ENCODE data around the gene ZIM2.
"Not testable (repeated sequence)": the region's sequence is repeated elsewhere in the genome, so short reads cannot be mapped to it uniquely, and the experiment has no call there.

The ZIM2 gene

DNA sequence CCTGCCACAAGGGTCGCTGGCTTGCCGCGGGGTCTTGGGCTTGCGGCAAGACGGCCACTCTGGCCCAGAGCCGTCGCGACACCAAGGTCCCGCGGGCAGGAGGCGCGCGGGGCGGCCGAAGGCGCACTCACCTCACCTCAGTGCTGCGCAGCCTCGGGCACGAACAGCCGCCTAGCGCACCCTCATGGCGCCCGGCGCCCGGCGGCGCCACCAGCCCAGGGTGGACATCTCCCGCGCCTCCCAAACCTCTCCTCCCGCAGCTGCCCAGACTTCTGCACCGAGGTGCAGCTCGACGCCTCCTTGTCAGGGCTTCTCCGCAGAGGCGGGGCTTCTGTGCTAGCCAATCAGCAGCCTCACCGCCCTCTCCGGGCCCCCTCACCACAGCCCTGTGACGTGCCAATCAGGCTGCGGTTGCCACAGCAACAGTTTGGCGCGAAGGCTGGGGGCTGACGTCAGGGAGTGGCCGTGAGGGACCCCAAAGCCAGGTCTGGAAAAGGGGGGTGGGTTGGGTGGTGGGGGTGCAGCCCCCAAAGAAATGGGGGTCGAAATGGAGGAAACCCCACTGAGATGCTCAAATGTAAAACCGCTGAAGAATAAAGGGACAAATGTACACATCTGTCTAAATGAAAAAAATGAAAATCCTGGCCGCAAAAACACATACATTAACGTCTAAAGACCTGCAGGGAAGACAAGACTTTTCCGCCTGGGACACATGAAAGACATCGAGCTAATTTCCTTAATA is at the start of gene ZIM2, which contains the start of gene PEG3:
Gene ZIM2, minus strand, starts transcription at position 276 of the 742 bp plus-strand sequence. CDS start 16,449 bp downstream, outside the sequence.
Gene PEG3, minus strand, starts transcription at position 276 of the 742 bp plus-strand sequence. CDS start 16,071 bp downstream, outside the sequence.
- no peak for DNase-seq (ENCODE audit: low read depth)

GRCh38 chr19:56885173-56885985 is 44.9 kb upstream of the ZIM2 start:
- DNase-seq (ENCODE audit: low read depth) = no peak

DNA sequence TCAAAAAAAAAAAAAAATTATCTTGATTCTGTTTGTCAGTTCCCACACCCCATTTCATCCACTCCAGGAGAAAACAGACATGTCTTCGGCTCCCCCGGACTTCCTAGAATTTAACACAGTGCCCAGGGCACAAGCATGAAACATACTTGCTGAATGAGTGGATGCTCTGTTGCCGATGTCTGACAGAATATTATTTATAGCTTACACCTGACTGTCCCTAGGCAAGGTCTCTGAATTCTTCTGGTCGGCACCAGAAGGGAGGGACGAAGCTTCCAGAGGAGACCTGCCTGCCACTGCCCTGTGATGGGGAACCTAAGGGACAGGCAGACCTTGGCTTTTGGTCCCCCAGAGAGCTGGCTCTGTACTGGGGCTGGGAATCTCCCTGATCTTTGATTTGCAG is 43.9 kb upstream of the ZIM2 start:
- DNase-seq (ENCODE audit: low read depth) = no peak

DNA sequence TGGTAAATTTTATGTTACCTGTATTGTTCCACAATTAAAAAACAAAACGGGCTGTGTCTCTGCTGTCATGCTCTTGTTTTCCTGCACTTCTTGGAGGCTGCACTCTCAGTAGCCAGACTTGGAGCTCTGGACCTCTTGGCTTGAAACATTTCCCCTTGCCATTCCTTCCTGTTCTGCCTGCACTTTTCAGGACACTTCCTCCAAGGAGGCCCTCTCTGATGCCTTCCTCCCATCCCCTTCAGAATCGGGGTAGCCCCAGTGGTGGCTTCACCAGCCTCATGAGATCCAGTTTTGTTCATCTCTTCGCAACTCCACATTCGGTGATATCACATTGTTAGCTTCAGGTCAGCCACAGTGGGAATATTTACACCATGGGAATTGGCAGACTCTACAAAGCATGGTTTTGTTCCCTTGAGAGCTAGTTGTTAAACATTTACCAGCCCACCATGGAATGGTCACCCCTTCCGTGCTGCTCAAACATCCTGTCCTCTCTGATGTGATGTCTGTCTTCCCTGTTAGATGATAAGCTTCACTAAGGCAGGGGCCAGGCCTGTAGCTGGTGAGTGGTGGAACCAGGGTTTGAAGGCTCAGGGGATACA is 40.2 kb upstream of the ZIM2 start:
- DNase-seq (ENCODE audit: low read depth) = no peak

GRCh38 chr19:56877069-56877715 is 36.7 kb upstream of the ZIM2 start:
- no peak for DNase-seq (ENCODE audit: low read depth)

DNA sequence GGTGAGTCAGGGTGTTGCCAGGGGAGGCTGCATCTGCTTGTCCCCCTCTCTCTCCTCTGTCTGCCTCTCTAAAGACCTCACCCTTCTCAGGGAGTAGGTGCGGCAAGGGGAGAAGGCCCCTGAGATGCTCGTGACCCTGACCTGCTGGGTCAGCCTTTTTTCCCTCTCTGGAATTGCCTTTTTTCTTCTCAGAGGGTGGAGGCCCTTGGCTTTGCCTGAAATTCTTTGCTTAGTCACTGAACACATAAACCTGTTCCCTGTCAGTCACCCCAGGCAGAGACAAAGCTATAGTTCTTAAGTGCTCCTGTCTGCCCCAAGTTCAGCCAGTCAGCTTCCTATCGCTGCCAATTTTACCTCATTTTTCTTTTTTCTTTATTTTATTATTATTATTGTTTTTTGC is 35.2 kb upstream of the ZIM2 start:
- DNase-seq (ENCODE audit: low read depth) = no peak

GRCh38 chr19:56874530-56874929 is 34.0 kb upstream of the ZIM2 start:
- DNase-seq (ENCODE audit: low read depth) = no peak

GRCh38 chr19:56873493-56873892 is 33.0 kb upstream of the ZIM2 start:
- DNase-seq (ENCODE audit: low read depth) = no peak

- DNase-seq (ENCODE audit: low read depth) = no peak
Observed at GRCh38 chr19:56869886-56870285, 29.4 kb upstream of the ZIM2 start.

DNA sequence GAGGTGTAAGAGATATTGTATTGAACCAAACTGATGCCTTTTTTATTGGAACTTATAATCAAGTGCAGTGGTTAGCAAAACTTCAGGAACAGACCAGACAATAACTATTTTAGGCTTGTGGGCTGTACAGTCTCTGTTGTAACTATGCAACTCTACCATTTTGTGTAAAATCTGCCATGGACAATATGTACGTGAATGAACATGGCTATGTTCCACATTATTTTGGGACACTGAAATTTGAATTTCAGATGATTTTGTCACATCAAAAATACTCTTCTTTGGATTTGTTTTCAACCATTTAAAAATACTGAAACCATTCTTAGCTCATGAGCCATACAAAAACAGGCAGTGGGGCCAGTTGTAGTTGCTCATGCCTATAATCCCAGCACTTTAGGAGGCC is 27.9 kb upstream of the ZIM2 start:
- DNase-seq (ENCODE audit: low read depth) = no peak

DNA sequence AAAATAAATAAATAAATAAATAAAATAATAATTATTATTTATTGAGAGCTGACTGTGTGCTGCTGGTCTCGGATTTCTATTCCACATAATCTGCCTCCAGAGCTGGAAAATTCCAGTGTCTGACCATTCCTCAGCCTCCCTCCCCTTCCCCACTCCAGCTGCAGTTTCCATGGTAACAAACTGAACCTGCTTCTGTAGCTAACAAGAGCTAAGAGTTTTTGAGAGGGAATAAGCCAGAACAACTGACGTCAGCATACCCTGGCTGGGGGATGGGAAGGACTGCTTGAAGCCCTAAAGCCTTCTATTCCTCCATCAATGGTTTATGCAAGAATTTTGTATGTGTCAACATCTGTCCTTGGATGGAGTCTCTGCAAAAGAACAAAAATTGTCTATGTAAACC is 26.0 kb upstream of the ZIM2 start:
- no peak for DNase-seq (ENCODE audit: low read depth)

DNA sequence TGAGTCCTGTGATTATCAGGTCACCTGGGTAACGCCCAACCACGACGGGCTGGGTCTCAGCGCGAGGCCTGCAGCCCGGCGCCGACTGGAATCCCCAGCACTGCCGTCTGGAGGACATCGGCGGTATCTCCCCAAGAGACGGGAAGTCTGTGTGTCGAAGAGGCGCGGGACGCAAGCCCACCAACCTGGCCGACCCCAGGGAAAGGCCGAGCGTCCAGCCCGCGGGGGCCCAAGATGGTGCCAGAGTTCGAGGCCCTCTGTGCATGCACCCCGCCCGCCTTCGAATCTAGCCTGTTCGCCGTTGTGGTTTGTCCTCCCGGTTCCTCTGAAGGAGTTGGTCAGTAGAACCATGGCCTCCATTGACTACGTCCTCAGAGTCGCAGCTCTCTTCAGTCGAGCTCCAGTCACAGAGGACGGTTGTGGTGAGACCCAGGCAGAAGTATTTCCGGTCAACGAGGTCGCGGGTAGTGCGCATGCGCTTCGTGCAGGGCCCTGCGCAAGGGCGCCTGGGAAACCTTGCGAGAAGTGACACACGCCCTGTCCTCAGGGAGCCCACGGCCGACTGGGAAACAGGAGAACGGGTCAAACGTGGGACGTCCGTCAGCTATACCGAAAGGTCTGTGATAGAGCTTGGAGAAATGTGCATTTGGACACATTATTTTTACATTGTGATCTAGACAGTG is 24.1 kb upstream of the ZIM2 start:
- DNase-seq (ENCODE audit: low read depth) = no peak

DNA sequence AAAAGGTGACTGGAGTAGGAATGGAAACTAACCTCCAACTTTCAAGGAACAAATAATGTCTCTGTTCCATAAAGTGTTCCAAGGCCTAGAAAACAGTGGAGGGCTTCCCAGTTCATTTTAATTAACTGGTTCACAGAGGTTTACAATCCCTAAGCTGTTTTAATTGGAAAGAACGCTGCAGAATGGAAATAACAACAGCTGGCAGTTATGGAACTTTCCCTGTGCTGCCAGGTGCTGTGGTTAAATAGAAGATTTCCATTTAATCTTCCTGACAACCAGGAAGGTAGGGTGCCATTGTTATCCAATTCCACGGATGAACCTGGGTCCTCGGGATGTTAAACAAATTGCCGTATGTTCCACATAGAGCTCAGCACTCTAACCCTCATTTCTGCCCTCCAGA is 22.2 kb upstream of the ZIM2 start:
- no peak for DNase-seq (ENCODE audit: low read depth)

DNA sequence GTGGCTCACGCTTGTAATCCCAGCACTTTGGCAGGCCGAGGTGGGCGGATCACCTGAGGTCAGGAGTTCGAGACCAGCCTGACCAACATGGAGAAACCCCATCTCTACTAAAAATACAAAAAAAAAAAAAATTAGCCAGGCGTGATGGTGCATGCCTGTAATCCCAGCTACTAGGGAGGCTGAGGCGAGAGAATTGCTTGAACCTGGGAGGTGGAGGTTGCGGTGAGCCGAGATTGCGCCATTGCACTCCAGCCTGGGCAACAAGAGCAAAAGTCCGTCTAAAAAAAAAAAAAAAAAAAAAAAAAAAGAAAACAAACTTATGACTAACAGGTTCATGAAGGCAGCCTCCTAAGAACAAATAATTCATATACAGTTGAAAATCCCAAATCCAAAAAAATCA is 19.9 kb upstream of the ZIM2 start:
- not testable (repeated sequence) for DNase-seq (ENCODE audit: low read depth)

GRCh38 chr19:56858026-56858425 is 17.5 kb upstream of the ZIM2 start:
- no peak for DNase-seq (ENCODE audit: low read depth)

DNA sequence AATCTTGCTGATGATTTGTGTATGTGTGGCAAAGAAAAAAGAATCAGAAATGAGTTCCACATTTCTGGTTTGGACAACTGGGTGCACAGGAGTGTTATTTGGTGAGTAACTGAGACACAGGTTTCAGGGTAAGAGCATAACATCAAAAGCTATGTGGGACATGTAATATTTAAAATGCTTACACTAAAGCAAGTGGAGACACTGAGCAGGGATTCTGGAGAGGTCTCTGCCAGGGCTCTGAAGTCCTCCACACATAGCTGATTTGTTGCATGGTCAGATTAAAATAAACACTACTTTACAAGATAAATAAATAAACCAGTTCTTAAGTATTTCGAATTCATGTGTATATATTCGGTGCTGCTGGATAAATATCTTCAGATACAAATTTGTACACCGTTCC is 16.3 kb upstream of the ZIM2 start:
- no peak for DNase-seq (ENCODE audit: low read depth)

GRCh38 chr19:56852361-56852760 is 11.8 kb upstream of the ZIM2 start:
- not testable (repeated sequence) for DNase-seq (ENCODE audit: low read depth)

DNA sequence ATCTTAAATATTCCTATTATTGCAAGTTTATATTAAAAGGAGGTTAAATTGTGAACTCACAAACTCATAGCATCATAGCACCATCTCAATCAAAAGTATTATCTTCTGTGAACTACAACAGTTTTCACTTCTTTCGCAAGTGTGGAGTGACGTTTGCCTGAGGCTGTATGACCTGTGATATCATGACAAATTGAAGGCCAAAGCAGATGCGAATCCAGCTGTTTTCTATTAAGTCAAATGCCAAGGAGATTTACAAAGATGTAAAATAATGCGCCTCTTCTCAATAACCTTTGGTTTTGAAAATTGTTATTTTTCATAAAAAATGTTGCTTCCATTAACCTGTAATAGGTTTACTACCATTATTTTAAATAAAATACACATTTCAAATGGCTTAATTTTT is 7.6 kb upstream of the ZIM2 start:
- no peak for DNase-seq (ENCODE audit: low read depth)

- no peak for DNase-seq (ENCODE audit: low read depth)
Observed at GRCh38 chr19:56842412-56842811, 1.9 kb upstream of the ZIM2 start.

- no peak for DNase-seq (ENCODE audit: low read depth)
Observed at GRCh38 chr19:56841193-56841543, 642 bp upstream of the ZIM2 start.

DNA sequence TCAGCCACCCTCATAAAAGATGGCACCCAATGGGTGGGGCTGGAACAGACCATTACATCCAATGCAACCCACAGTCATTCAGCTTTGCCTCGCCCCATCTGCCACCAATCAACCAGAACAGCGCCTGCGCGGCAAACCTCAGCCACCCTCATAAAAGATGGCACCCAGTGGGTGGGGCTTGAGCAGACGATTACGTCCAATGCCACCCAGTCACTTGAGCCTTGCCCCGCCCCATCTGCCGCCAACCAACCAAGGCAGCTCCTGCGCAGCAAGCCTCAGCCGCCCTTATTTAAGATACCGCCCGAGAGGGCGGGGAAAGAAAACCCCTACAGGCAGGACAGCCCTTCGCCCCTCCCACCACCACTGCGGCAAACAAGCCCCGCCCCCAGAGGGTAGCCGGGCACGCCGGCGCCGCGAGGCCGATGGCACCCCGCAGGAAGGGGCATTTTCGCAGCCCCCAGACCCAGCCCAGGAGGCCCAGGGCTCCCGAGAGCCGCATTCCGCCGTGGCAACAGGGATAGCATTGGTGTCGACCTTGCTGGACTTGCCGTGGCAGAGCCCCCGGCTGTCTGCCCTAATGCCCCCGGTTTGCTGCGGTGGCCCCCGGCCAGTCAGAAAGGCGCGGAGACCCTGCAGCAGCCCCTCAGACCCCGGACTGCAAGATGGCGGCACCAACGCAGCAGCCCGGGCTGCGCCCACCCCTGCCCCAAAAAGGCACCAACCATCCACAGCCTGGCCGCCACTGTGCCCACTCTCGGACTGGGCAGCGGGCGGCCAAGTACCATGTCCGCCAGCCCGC is 675 bp downstream of the ZIM2 start:
- no peak for DNase-seq (ENCODE audit: low read depth)

Data from stimulated activated CD8-positive, alpha-beta memory T cell treated with anti-CD3 and anti-CD28 coated beads, Interleukin-4, amount 100 ng/mL, for 24 hours (primary cell).